AG04450 (cell line): ENCODE measurements around the gene PTPRB. TPM values are rescaled to one million over a fixed set of nuclear protein-coding genes. Genes with fewer than 3 reads are reported as not detected.

Experiments used
- CTCF ChIA-PET: fragments of 300-600, 350-600 bp; formaldehyde crosslinking; extraction: SDS; loops from one replicate; lab custom pipeline; 2022; ENCODE audit warnings: antibody characterized with exemption, inconsistent platforms; lab: Charles Lee
- POLR2A ChIA-PET: fragments of 350-600 bp; formaldehyde crosslinking; extraction: SDS; loops from one replicate; lab custom pipeline; 2021; ENCODE audit warnings: antibody characterized with exemption, inconsistent platforms; lab: Yijun Ruan, JAX
- DNase-seq: peaks from one replicate; pipeline ENCODE4 v3.0.0-alpha.2; 2011; ENCODE audit warnings: low read depth, low spot score
- H3K27ac ChIP-seq: one replicate; pipeline ENCODE4 v1.5.1; 2012; ENCODE audit warnings: low read depth, low read length, control low read depth
- H3K27me3 ChIP-seq: one replicate; pipeline ENCODE4 v1.6.0; 2012; ENCODE audit warnings: low read length; ENCODE audit not compliant: control insufficient read depth, insufficient read depth
- H3K4me3 ChIP-seq: 2 replicates; pipeline ENCODE4 v1.5.1; 2011; ENCODE audit warnings: mild to moderate bottlenecking, low read depth, low read length, control low read depth
- H3K9me3 ChIP-seq: 2 replicates; pipeline ENCODE4 v1.5.1; 2012; ENCODE audit warnings: low read length; ENCODE audit not compliant: control insufficient read depth, insufficient read depth
- CTCF ChIP-seq: IDR thresholded peaks from 2 replicates; pipeline ENCODE4 v1.5.1; 2011; ENCODE audit warnings: low read depth, low read length, control low read depth, inconsistent platforms
- polyA plus RNA-seq: library from polyadenylated mRNA; depleted of rRNA; stranded (reverse); fragments of >200 nt; gene quantifications from 2 replicates; pipeline ENCODE4 v1.2.3, GENCODE V29; 2011

PTPRB gene
- polyA plus RNA-seq, 1 experiment, result 0.02 TPM

- H3K4me3 ChIP-seq, result no peak overlapping the region
- no peak for TF ChIP-seq CTCF
- no peak for DNase-seq
- POLR2A ChIA-PET, result interaction anchor here (0.6 kb wide), 1 partner anchor 204 kb away, joined by 4 read pairs; no protein-coding TSS in a partner anchor
- H3K27me3 ChIP-seq, result no peaks in the 10 kb centered on the region
- H3K9me3 ChIP-seq, result no peaks in the 10 kb centered on the region
- no peak overlapping the region for H3K27ac ChIP-seq
- CTCF ChIA-PET, result no interaction called here
These were observed 20.5 kb upstream of the PTPRB start for GRCh38 chr12:70657616-70658286.

GRCh38 chr12:70652451-70652850 lies 15.2 kb upstream of the PTPRB start:
- no peak for TF ChIP-seq CTCF
- POLR2A ChIA-PET, result no interaction called here
- no peak overlapping the region for H3K27ac ChIP-seq
- DNase-seq, result no peak
- no peak overlapping the region for H3K4me3 ChIP-seq
- no peaks in the 10 kb centered on the region for H3K27me3 ChIP-seq
- no peaks in the 10 kb centered on the region for H3K9me3 ChIP-seq
- CTCF ChIA-PET, result interaction anchor here (0.6 kb wide), 1 partner anchor 1294 kb away, joined by 3 read pairs; no protein-coding TSS in a partner anchor

- CTCF ChIA-PET, result no interaction called here
- Histone ChIP-seq H3K4me3 (no peak overlapping the region), H3K9me3 (no peaks in the 10 kb centered on the region), H3K27me3 (no peaks in the 10 kb centered on the region), H3K27ac (no peak overlapping the region)
- no peak for TF ChIP-seq CTCF
- POLR2A ChIA-PET, result no interaction called here
- no peak for DNase-seq
These were observed 11.6 kb upstream of the PTPRB start for GRCh38 chr12:70648831-70649230.

- no peak overlapping the region for H3K27ac ChIP-seq
- no peaks in the 10 kb centered on the region for H3K27me3 ChIP-seq
- no peaks in the 10 kb centered on the region for H3K9me3 ChIP-seq
- ChIA-PET POLR2A (no interaction called here), CTCF (no interaction called here)
- H3K4me3 ChIP-seq, result no peak overlapping the region
- no peak for TF ChIP-seq CTCF
- DNase-seq, result no peak
These were observed 11.0 kb upstream of the PTPRB start for GRCh38 chr12:70648191-70648590.

- CTCF ChIA-PET, result no interaction called here
- Histone ChIP-seq H3K9me3 (no peaks in the 10 kb centered on the region), H3K27me3 (no peaks in the 10 kb centered on the region), H3K4me3 (no peak overlapping the region), H3K27ac (no peak overlapping the region)
- no peak for DNase-seq
- no peak for TF ChIP-seq CTCF
- POLR2A ChIA-PET, result no interaction called here
These were observed 9.6 kb upstream of the PTPRB start for GRCh38 chr12:70646850-70647249.
